GM19455 (cell line): ENCODE measurements around the gene AMBRA1.

Source experiments
- ATAC-seq: cut with Tn5 transposase; IDR thresholded peaks from one replicate; pipeline ENCODE4 v1.9.1; 2021; ENCODE audit not compliant: unreplicated experiment

The AMBRA1 gene, protein sequence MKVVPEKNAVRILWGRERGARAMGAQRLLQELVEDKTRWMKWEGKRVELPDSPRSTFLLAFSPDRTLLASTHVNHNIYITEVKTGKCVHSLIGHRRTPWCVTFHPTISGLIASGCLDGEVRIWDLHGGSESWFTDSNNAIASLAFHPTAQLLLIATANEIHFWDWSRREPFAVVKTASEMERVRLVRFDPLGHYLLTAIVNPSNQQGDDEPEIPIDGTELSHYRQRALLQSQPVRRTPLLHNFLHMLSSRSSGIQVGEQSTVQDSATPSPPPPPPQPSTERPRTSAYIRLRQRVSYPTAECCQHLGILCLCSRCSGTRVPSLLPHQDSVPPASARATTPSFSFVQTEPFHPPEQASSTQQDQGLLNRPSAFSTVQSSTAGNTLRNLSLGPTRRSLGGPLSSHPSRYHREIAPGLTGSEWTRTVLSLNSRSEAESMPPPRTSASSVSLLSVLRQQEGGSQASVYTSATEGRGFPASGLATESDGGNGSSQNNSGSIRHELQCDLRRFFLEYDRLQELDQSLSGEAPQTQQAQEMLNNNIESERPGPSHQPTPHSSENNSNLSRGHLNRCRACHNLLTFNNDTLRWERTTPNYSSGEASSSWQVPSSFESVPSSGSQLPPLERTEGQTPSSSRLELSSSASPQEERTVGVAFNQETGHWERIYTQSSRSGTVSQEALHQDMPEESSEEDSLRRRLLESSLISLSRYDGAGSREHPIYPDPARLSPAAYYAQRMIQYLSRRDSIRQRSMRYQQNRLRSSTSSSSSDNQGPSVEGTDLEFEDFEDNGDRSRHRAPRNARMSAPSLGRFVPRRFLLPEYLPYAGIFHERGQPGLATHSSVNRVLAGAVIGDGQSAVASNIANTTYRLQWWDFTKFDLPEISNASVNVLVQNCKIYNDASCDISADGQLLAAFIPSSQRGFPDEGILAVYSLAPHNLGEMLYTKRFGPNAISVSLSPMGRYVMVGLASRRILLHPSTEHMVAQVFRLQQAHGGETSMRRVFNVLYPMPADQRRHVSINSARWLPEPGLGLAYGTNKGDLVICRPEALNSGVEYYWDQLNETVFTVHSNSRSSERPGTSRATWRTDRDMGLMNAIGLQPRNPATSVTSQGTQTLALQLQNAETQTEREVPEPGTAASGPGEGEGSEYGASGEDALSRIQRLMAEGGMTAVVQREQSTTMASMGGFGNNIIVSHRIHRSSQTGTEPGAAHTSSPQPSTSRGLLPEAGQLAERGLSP (N-terminal part only)

DNA sequence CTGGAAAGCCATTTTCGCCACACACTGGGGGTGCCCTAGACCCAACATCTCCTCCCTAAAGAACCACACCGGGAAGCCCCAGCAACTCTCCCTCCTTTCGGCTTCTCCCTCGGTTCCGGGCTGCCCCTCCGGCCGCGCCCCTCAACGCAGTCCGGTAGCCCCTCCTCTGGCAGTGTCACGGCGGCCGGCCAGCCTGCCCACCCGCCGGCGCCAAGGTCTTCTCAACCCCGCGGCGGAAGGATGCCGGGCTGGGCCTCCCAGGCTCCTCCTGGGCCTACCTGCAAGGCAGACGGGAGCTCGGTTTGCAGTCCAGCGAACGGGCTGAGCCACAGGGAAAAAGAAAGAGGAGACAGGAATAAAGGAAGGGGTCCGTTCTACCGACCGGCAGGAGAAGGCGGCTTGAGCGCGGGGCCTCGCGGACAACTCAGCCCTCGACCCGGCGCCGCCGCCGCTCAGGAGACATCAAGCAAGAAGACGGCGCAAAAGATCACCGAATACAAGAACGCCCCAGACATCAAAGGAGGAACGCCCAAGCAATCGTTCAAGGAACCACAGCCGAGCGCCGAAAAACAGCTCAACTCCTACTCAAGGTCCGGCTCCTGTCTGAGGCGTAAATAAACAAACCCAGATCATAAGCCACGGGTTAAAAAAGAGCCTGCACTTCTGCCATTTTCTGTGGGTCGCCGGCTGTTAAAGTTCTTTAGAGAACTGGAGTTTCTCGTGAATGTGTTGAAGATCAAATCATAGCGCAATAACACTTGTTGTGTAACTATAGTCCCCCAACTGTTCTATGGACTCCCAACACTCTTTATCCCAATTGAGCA is at the start of gene AMBRA1:
Gene AMBRA1 (minus strand): TSS at position 474 of the 824 bp plus-strand sequence. CDS start 45,643 bp downstream, outside the sequence.
- peak; percentile 81 for ATAC-seq

DNA sequence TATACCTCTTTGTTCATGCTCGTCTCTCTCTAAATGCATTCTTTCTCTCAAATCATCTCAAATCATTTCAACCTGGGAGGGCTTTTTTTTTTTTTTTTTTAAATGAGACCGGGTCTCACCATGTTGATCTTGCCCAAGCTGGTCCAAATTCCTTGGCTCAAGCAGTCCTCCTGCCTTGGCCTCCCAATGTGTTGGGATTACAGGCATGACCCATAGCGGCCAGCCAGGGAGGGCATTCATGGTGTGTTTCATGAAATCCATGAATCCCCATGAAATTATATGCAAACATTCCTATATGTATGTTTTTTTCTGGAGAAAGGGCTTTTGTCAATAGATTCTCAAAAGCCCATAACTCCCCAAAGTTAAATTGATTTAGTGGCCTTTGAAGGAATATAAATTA is 49.7 kb upstream of the AMBRA1 start:
- ATAC-seq = no peak

DNA sequence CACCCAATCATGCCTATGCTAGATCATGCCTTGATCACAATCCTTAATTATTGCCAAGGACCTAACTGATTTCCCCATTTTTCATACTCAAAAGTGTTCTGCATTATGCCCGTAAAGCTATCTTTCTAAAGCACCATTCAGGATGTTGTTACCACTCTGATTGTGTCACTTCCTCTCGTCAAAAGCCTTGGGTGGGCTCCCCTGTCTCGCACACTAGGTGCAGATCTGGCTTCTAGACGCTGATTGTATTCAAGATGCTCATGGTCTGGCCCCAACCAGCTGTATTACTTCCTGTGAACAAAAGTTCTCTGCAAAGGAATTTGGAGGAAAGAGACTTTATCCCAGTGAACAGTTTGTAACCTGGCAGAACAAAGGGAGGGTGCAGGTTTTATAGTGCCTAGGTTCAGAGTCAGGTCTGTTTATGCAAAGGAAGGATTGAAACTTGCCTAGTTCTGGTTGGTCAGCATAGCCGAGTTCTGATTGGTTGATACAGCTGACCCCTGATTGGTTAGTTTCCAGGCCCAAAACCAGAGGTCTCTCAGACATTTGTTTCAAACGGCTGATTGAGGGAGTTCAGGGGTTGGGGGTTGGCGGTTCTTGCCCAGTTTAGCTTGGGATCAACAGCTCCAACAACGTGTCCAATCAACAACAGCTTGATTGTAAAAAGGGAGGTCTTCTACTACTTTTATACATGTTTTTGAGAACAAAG is 49.0 kb upstream of the AMBRA1 start:
- ATAC-seq = no peak

DNA sequence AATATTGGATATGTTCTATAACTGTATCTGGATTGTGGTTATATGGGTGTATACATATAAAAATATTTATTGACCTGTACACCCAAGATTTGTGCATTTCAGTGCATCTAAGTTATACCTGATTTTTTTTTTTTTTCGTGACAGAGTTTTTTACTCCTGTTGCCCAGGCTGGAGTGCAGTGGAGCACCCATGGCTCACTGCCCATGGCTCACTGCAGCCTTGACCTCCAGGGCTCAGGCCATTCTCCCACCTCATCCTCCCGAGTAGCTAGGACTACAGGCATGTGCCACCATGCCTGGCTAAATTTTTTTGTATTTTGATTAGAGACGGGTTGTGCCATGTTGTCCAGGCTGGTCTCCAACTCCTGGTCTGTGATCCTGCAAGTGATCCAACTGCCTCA is 47.8 kb upstream of the AMBRA1 start:
- ATAC-seq = no peak

DNA sequence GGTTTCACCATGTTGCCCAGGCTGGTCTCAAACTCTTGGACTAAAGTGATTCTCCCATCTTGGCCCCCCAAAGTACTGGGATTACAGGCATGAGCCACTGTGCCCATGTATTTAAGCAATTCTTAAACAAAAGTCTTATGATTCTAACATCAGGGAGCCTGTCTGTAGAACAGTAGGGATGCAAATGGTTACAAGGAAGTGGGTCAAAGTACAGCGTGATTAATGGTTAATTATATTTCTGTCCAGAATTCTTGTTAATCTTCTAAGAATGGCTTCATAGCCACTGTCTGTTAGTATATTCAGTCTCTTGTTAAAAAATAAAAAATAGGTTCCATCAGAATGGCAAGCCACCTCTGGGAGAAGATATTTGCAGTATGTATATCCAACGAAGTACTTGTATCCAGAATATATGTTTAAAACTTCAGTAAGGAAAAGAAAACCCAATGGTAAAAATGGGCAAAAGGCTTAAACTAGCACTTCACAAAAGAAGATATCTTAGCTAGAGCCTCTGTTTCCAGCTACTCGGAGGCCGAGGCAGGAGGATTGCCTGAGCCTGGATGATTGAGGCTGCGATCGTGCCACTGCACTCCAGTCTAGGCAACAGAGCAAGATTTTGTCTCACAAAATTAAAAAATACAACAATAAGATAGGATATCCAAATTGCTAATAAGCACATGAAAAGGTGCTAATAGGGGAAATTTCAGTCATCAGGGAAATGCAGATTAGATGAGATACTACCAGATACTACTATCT is 46.4 kb upstream of the AMBRA1 start:
- no peak for ATAC-seq

DNA sequence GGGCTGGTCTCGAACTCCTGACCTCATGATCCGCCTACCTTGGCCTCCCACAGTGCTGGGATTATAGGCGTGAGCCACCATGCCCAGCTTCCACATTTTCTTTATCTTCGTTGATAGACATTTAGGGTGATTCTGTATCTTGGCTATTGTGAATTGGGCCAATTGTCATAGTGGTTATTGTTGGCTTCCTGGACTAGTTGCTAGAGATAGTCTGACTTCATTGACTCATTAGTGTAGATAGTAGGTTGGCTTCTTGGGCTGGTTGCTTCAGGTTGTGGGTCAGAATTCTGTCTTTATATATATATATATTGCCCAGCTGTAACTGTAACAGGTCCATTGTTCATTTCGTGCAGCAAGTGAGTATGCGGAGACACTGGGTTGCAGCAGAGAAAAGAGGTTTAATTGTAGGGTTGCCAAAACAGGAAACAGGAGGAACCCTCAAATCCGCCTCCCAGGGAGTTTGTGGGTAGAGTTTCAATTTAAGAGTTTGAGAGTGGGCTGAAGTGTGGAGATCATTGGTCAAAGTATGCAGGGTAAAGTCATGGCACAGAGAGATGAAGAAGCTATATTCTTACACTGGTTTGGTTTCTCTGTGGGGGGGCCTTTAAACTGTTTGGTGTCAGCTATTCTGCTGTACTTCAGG is 45.5 kb upstream of the AMBRA1 start:
- no peak for ATAC-seq

DNA sequence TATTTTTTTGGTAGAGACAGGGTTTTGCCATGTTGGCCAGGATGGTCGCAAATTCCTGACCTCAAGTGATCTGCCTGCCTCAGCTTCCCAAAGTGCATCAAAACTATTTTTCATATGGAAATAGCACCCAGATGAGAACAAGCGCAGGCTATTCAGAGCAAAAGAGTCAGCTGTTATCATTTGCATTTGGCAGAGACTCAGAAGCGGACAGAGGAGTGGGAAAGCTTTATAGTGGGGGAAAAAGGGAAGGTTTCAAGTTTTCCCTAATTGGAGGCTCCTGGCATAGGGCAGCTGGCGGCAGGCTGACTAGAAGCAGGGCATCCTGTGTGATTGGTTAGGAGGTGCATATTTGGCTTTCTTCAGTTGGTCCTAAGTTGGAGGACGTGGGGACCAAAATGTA is 43.7 kb upstream of the AMBRA1 start:
- ATAC-seq = no peak

DNA sequence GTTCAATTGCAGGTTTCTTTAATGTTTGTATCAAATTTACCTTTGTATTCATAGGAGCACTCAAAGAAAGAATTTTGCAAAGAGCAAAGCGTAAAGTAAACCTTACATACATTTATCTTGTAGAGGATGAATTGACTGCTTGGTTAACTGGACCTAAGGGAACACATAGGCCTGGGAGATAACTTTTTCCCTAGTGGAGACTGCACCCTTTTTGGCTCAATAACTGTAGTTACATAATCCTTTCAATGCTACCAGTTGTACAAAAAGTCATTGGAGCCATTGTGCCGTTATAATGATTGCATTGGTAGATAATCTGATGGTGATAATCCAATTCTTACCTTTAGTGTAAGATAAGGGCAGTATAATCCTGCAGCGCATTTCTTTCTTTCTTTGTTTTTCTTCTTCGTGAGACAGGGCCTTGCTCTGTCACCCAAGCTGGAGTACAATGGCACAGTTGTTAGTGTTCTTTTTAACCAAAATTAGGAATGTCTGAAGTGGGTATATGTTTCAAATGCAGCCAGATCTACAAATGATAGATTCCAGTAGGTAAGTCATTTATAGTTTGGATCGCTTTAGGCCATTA is 41.8 kb upstream of the AMBRA1 start:
- ATAC-seq = no peak

DNA sequence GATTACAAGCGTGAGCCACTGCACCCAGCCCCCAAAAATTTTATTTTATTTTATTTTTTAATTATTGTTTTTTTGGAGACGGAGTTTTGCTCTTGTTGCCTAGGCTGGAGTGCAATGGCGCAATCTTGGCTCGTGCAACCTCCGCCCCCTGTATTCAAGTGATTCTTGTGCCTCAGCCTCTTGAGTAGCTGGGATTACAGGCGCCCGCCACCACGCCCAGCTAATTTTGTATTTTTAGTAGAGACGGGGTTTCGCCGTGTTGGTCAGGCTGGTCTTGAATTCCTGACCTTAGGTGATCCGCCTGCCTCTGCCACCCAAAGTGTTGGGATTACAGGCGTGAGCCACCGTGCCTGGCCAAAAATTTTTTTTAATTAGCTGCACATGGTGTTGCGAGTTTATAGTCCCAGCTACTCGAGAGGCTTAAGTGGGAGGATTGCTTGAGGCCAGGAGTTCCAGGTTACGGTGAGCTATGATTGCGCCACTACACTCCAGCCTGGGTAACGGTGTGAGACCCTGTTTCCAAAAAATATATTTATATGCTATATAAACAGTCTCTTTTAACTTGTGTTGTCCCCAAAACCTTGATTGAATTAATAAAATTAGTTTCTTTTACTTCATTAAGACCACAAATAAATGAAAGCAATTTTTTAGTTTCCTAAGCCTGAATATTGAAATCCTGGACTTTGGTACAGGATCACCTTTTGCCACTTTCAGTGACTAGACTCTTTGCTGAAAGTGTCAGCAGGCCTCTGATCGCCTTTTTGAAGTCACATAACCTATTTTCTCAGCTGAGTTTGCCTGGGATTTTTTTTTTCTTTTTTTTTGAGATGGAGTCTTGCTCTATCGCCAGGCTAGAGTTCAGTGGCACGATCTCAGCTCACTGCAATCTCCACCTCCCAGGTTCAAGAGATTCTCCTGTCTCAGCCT is 39.7 kb upstream of the AMBRA1 start:
- ATAC-seq = no peak

DNA sequence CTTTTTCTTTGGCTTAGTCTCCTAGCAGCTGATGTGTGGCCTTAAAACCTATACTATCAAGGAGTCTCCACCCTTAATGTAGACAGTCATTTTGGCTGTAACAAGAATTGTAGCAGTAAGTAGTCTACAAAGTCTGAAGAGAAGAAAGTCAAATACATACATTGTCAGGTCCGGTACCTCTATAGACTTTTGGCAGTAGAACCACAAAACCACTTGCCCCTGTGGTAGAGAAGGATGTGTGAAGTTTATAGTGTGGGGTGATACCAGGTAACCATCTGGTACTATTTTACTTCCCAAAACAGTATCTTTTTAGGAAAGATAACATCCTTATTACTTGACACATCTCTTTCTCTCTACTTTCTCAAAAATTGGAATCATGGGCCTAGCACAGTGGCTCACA is 38.7 kb upstream of the AMBRA1 start:
- no peak for ATAC-seq

DNA sequence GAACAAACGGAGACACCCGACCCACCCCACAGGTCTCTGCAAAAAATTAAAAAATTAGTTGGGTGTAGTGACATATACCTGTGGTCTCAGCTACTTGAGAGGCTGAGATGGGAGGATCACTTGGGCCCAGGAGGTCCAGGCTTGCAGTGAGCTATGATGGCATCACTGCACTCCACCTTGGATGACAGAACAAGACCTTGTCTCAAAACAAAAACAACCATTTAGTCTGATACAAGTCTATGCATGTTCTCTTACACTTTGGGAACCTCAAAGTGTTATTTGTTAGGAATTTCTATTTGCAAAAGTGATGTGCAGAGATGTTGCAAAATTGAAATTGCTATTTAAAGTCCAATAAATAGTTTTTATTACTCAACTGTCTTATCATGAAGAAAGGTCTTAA is 37.9 kb upstream of the AMBRA1 start:
- no peak for ATAC-seq

DNA sequence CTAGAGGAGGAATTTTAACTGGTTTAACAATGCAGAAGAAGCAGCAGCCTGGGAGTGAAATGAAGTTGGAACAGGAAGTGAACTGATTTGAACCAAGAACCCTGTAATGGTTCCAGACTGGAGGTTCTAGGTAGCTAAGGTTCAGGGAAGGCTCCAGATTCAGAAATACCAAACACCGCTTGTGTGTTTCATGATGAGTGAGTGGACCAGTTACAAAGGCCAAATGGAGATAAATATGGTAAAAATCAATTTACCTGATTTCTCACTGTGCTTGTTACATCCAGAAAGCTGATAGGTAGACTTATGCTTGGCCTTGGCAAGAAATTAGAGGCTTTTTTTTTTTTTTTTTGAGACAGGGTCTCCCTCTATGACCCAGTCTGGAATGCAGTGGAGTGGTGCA is 36.4 kb upstream of the AMBRA1 start:
- no peak for ATAC-seq

DNA sequence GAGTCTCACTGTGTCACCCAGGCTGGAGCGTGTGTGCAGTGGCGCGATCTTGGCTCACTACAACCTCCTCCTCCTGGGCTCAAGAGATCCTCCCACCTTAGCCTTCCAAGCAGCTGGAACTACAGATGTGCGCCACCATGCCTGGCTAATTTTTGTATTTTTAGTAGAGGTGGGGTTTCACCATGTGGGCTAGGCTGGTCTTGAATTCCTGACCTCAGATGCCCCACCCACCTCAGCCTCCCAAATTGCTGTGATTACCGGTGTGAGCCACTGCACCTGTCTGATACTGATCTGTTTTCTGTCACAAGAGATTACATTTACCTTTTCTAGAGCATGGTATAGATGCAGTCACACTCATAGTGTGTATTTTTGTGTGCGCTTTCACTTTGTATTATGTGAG is 35.1 kb upstream of the AMBRA1 start:
- ATAC-seq = no peak

DNA sequence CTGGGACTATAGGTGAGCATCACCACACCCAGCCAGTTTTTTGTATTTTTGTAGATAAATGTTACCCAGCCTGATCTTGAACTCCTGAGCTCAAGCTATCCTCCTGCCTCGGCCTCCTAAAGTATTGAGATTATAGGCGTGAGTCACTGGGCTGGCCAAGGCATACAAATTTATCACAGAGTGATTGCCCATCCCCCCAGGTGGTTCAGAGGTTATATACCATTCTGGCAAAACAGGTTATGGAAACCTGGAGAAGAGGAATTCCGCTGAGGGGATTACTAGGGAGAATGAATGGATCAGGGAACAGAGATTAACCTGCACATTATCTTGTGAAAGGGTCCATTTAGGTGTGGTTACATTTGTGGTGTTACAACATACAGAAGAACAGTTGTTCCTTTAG is 31.6 kb upstream of the AMBRA1 start:
- ATAC-seq = no peak

DNA sequence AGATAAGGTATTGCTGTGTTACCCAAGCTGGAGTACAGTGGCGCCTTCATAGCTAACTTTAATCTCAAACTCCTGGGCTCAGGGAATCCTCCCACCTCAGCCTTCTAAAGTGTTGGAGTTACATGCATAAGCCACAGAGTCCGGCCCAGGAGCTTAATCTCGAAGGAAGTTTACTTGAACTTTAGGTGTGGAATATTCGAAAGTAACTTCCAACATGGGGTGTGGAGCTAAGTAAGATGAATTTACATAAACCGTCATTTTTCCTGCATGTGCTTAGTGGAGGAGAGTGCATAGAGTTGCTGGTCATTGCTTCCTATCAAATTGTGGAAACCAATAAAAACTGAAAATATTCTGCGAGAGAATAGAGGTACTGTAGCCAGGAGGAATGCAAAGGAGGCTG is 25.0 kb upstream of the AMBRA1 start:
- ATAC-seq = no peak

DNA sequence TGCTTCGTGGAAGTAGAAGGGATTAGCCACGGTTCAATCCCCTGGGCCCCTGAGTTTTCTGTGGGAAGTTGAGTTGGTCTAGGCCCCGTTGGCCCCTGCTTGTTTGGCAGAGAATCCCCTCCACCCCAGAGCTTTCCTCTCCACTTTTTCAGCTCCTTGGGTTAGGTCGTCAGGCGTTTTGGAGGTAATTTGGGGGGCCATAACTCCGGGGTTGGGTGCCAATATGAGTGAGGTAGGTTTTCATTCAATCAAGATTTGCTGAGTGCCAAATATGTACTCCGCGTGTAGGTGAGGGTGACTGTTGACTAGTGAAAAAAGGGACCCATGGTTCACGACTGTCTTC is 24.1 kb upstream of the AMBRA1 start:
- no peak for ATAC-seq
